ENCODE data around the gene DOCK10. TPM values are rescaled to one million over a fixed set of nuclear protein-coding genes. Genes with fewer than 3 reads are reported as not detected.

The DOCK10 gene
- total RNA-seq, 2 donors from 2014 or later = 334 to 378 TPM

- peaks cover 14% of the 10 kb centered on the region for H3K36me3 Mint-ChIP-seq
- no peak overlapping the region for H3K4me3 Mint-ChIP-seq
- ATAC-seq (no peak), DNase-seq (ENCODE audit: low spot score) (no peak)
- peaks cover 35 to 40% of the 10 kb centered on the region in 2 donors for H3K4me1 Mint-ChIP-seq (ENCODE audit: low read depth in 2 of 2)
- H3K9me3 Mint-ChIP-seq = no peaks in the 10 kb centered on the region
- peak overlapping the region in 1 of 2 donors; percentile 74 for H3K27ac Mint-ChIP-seq
- no peaks in the 10 kb centered on the region for H3K27me3 Mint-ChIP-seq
These were observed 141.1 kb downstream of the DOCK10 start for GRCh38 chr2:224901121-224901676.

GRCh38 chr2:224895377-224895776 lies 146.9 kb downstream of the DOCK10 start:
- Mint-ChIP-seq H3K27me3 (no peaks in the 10 kb centered on the region), H3K27ac (peak overlapping the region; percentile 92 to 94), H3K36me3 (peaks cover 35% of the 10 kb centered on the region), H3K4me3 (peak overlapping the region; percentile 74), H3K9me3 (no peaks in the 10 kb centered on the region), H3K4me1 (ENCODE audit: low read depth in 2 of 2) (peaks cover 54 to 55% of the 10 kb centered on the region in 2 donors)
- DNase-seq (ENCODE audit: low spot score) = no peak
- ATAC-seq = no peak

DNA sequence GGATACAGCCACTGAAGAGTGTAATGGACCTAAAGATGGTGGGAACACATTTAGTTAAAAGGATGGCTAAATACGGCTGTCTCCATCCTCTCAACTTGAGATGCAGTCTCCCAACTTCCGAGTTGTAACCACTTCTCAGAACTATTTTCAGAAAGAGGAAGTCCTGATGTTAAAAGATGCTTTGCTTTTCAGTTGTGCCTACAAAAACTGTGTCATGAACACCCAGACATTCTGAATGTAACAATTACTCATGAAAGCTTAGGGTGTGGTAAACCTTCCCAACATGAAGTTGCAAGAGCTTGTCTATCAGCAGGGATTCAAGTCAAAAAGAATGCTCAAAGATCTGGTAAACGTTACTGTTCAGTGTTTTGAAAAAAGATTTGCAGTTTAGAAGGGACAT lies 147.9 kb downstream of the DOCK10 start:
- Mint-ChIP-seq H3K27me3 (no peaks in the 10 kb centered on the region), H3K4me3 (peak overlapping the region; percentile 74), H3K27ac (peak overlapping the region; percentile 92 to 94), H3K9me3 (no peaks in the 10 kb centered on the region), H3K36me3 (peaks cover 45% of the 10 kb centered on the region), H3K4me1 (ENCODE audit: low read depth in 2 of 2) (peaks cover 57 to 61% of the 10 kb centered on the region in 2 donors)
- ATAC-seq = peak; percentile 88 to 91
- no peak for DNase-seq (ENCODE audit: low spot score)

DNA sequence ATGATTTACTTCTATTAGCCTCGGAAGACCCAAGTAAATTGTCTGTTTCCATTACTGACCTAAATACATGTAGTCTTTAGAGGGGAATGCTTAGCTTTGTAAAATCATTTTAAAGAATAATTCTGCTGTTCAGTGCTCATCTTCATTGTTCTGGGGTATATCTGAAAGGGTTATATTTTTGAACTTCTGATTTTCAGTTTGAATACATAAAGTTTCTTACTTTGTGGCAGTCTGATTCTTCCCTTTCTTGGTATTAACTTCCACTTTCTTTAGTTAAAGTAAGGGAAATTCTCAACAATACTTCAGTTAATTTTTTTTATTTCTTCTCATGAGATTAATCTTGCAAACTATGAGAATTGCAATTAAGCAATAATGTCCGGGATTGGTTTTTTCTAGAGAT lies 148.4 kb downstream of the DOCK10 start:
- Mint-ChIP-seq H3K36me3 (peaks cover 45% of the 10 kb centered on the region), H3K27me3 (no peaks in the 10 kb centered on the region), H3K9me3 (no peaks in the 10 kb centered on the region), H3K4me3 (peak overlapping the region; percentile 74), H3K27ac (peak overlapping the region; percentile 92 to 94), H3K4me1 (ENCODE audit: low read depth in 2 of 2) (peaks cover 52 to 59% of the 10 kb centered on the region in 2 donors)
- no peak for DNase-seq (ENCODE audit: low spot score)
- ATAC-seq = no peak

DNA sequence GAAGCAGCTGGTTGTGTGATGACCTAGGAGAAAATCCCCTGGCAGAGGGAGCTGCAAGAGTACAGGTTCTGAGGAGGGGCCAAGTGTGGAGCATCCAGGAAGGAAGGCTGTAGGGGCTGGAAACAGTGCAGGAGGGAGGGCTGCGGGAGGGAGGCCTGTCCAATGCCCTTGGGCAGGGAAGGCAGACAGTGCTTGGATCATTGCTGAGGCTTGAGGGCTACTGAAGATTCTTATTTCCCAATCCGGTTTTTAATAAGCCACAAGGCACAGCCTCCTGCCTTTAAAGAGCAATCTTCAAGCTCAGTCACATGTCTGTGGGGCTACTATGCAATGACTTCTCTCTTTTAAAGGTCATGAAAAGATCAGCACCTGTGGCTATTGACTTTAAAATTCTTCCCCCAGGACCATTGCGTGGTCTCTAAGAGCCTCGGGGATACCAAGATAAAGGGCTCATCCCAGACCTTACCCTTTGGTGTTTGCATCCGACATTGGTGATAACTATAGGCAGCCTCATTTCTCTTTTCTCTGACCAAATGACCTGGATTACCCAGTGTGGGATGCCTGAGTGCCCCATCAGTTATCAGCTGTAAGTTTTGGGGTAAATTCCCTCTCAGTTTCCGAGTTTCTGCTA lies 149.6 kb downstream of the DOCK10 start:
- no peak overlapping the region for H3K4me3 Mint-ChIP-seq
- no peaks in the 10 kb centered on the region for H3K9me3 Mint-ChIP-seq
- peaks cover 44% of the 10 kb centered on the region for H3K36me3 Mint-ChIP-seq
- H3K27me3 Mint-ChIP-seq = no peaks in the 10 kb centered on the region
- H3K4me1 Mint-ChIP-seq (ENCODE audit: low read depth in 2 of 2) = peaks cover 57 to 59% of the 10 kb centered on the region in 2 donors
- no peak for DNase-seq (ENCODE audit: low spot score)
- H3K27ac Mint-ChIP-seq = peak overlapping the region; percentile 92 to 94
- ATAC-seq = no peak

- Mint-ChIP-seq H3K4me3 (no peak overlapping the region), H3K4me1 (ENCODE audit: low read depth in 2 of 2) (peaks cover 59 to 64% of the 10 kb centered on the region in 2 donors), H3K27ac (peak overlapping the region; percentile 5 to 22), H3K27me3 (no peaks in the 10 kb centered on the region), H3K9me3 (no peaks in the 10 kb centered on the region), H3K36me3 (peaks cover 44% of the 10 kb centered on the region)
- no peak for ATAC-seq
- no peak for DNase-seq (ENCODE audit: low spot score)
These were observed 151.9 kb downstream of the DOCK10 start for GRCh38 chr2:224890372-224890771.

- Mint-ChIP-seq H3K4me1 (ENCODE audit: low read depth in 2 of 2) (peaks cover 52 to 70% of the 10 kb centered on the region in 2 donors), H3K27ac (peak overlapping the region; percentile 67 to 86), H3K4me3 (no peak overlapping the region), H3K27me3 (no peaks in the 10 kb centered on the region), H3K9me3 (no peaks in the 10 kb centered on the region), H3K36me3 (peaks cover 59% of the 10 kb centered on the region)
- DNase-seq (ENCODE audit: low spot score) (no peak), ATAC-seq (no peak)
These were observed 155.1 kb downstream of the DOCK10 start for GRCh38 chr2:224887141-224887540.

DNA sequence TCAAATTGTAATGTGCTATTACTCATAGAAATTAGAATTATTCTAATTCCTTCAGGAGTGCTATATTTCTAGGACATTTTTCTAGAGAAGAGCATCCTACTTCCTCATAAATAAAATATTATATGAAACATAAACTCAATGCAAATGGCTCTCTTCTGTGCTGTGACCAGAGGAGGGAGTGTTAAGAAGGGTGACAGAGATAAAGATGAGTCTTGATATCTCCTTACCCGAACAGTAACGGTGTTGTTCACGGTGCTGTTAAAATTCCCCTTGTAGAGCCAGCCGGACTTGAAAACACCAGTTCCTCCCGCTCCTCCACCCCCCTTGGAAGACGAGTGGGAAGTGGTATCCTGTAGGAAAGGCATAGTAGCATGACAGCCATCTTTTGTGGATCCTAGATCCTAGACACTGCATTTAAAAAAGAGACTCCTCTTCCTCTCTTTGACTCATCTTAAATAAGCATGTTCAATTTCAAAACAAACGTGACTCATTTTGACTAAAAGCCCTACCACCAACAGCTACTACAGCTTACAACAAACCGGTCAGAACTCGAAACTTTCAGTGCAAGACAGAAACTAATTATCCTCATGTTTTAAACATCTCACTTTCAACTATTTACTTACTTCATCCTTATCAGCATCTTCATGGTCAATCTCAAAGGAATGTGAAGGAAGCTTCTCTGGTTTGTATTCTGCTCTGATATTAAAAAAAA lies 156.3 kb downstream of the DOCK10 start:
- no peaks in the 10 kb centered on the region for H3K9me3 Mint-ChIP-seq
- H3K4me1 Mint-ChIP-seq (ENCODE audit: low read depth in 2 of 2) = peaks cover 52 to 75% of the 10 kb centered on the region in 2 donors
- peaks cover 69% of the 10 kb centered on the region for H3K36me3 Mint-ChIP-seq
- ATAC-seq (peak; percentile 82 to 90), DNase-seq (ENCODE audit: low spot score) (no peak)
- H3K27ac Mint-ChIP-seq = peak overlapping the region; percentile 67 to 86
- no peaks in the 10 kb centered on the region for H3K27me3 Mint-ChIP-seq
- H3K4me3 Mint-ChIP-seq = peak overlapping the region; percentile 21

GRCh38 chr2:224885291-224885690 lies 157.0 kb downstream of the DOCK10 start:
- H3K4me3 Mint-ChIP-seq = no peak overlapping the region
- no peak for DNase-seq (ENCODE audit: low spot score)
- H3K27me3 Mint-ChIP-seq = no peaks in the 10 kb centered on the region
- no peaks in the 10 kb centered on the region for H3K9me3 Mint-ChIP-seq
- H3K27ac Mint-ChIP-seq = peak overlapping the region; percentile 67 to 86
- peaks cover 48 to 74% of the 10 kb centered on the region in 2 donors for H3K4me1 Mint-ChIP-seq (ENCODE audit: low read depth in 2 of 2)
- peaks cover 69% of the 10 kb centered on the region for H3K36me3 Mint-ChIP-seq
- no peak for ATAC-seq

DNA sequence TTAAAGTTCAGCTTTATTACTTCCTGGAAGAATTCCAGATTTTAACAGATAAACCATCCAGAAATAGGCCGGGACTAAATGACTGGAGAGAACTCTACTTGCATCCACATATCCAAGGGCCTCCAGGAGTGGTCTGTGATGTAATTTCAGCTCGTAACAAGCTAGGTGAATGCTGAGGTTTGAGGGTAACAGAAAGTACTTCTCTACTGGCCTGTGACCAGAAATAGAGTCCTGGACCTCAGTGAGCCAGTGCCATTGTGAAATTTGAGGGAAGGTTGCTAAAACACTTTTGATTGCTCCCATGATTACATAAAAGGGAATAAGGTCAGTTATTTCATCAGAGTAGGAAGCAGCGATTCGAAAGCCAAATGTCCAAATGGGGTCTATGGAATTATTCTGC lies 158.1 kb downstream of the DOCK10 start:
- Mint-ChIP-seq H3K36me3 (peaks cover 63% of the 10 kb centered on the region), H3K9me3 (no peaks in the 10 kb centered on the region), H3K4me3 (no peak overlapping the region), H3K4me1 (ENCODE audit: low read depth in 2 of 2) (peaks cover 44 to 65% of the 10 kb centered on the region in 2 donors), H3K27me3 (no peaks in the 10 kb centered on the region), H3K27ac (peak overlapping the region; percentile 54 to 86)
- no peak for DNase-seq (ENCODE audit: low spot score)
- no peak for ATAC-seq

DNA sequence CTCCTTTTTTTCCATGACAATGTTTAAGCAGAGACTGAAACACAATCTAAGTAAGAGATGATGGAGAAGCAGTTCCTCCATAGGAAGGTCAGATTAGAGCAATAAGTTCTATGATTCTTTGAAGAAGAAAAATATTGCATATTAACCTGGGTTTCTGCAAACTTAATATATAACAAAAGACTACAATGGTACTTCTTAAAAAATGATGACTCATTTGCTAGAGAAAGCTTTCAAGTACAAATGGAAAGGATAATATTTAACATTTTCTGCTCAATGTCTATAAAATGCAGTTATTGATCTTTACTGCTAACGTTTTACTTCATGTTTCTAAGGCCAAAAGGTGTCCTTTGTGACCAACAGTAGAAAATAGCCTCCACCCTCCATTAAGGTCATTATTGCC lies 158.6 kb downstream of the DOCK10 start:
- ATAC-seq (no peak), DNase-seq (ENCODE audit: low spot score) (no peak)
- H3K9me3 Mint-ChIP-seq = no peaks in the 10 kb centered on the region
- peaks cover 66% of the 10 kb centered on the region for H3K36me3 Mint-ChIP-seq
- H3K4me1 Mint-ChIP-seq (ENCODE audit: low read depth in 2 of 2) = peaks cover 43 to 63% of the 10 kb centered on the region in 2 donors
- no peak overlapping the region for H3K4me3 Mint-ChIP-seq
- H3K27me3 Mint-ChIP-seq = no peaks in the 10 kb centered on the region
- peak overlapping the region; percentile 54 to 86 for H3K27ac Mint-ChIP-seq

DNA sequence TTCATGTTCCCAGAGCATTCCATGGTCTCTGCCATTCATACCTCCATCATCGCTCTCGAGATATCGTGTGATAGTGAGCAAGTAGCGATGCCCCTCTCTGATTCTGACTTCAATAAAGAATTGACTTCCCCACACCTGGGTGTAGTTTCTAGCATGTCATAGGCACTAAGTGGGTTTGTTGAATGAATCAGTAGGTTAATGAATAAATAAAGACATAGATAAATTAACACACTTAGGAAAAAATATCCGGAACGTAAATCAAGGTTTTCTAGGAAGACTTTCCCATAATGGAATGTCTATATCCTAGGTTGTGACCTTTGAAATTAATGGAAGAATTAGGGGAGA lies 159.1 kb downstream of the DOCK10 start:
- H3K36me3 Mint-ChIP-seq = peaks cover 68% of the 10 kb centered on the region
- DNase-seq (ENCODE audit: low spot score) (no peak), ATAC-seq (no peak)
- H3K4me3 Mint-ChIP-seq = no peak overlapping the region
- no peaks in the 10 kb centered on the region for H3K27me3 Mint-ChIP-seq
- no peaks in the 10 kb centered on the region for H3K9me3 Mint-ChIP-seq
- peaks cover 37 to 58% of the 10 kb centered on the region in 2 donors for H3K4me1 Mint-ChIP-seq (ENCODE audit: low read depth in 2 of 2)
- H3K27ac Mint-ChIP-seq = peak overlapping the region; percentile 54 to 77

DNA sequence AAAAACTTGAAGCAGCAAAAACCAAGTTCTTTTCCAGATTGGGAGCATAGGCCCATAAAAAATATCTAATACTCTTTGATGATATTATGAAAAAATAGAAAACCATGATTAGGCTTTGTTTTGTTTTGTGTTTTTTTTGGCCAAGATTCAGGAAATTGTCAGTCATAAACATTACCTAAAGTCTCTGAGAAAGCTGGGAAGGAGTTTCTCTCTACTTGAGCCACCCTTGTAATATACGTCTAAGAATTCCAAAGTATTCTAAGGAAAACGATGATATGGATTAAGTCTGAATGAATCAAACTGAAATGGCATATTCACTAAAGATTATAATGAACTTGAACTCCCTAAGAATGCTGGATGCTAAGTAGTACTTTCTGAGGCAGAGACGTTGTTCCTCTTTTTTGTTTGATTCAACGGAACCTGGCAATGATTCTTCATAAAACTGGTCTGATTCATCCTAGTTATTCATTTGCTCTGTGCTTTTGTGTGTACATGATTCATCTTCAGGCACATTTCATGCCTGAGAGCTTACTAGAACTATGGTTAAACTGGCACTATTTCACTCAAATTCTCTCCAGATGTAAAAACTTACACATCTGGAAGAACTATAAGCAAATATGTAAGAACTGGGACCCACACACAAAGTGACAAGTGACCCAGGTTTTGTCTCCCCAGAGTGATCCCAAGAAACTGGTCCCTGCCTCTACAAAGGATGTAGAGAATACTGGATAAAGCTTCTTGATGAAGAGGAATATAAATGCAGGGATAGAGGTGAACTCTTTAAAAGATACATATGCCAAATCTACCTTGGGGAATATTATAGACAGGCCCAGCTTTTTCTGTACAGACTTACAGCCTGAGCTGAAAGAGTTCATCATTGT lies 159.7 kb downstream of the DOCK10 start:
- H3K4me3 Mint-ChIP-seq = no peak overlapping the region
- peak overlapping the region; percentile 54 to 77 for H3K27ac Mint-ChIP-seq
- ATAC-seq (no peak), DNase-seq (ENCODE audit: low spot score) (no peak)
- peaks cover 74% of the 10 kb centered on the region for H3K36me3 Mint-ChIP-seq
- H3K27me3 Mint-ChIP-seq = no peaks in the 10 kb centered on the region
- peaks cover 36 to 53% of the 10 kb centered on the region in 2 donors for H3K4me1 Mint-ChIP-seq (ENCODE audit: low read depth in 2 of 2)
- H3K9me3 Mint-ChIP-seq = no peaks in the 10 kb centered on the region
